ENCODE data around the gene AUNIP.

DNA sequence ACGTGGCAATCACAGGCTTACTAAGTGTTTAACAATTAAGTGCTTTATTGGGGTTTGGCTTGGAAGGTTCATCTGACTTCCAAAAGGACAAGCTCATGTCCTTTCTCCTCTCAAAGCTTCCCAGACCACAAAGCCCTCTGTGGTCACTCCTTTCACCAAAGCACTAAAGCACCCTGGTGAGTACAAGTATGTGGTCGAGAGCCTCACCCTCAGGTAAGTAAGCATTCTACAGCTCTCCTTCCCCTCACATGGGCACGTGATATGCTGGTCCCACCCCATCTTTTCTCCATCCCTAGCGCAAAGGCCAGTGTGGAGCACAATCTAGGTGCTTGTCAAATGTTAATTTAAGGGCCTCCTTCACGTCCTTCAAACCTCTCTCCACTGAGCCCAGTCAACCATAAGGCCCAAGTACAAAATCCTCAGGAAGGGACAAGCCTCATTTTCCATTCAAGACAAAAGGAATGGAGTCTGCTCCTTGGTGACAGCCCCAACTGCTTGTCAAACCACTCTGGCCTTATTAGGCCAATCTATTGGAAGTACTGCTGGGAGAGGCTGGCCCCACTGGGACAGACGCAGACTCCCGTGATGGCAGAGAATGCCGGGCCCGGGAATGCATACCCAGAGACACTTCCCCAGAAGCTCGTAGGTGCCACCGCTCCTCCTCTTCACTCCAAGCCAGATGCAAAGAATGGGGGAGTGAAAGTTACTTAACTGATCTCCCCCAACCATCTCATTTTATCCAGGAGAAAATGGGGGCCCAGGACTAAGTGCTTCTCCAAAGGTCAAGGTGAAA, 39.2 kb upstream of the AUNIP start:
- TF ChIP-seq POLR2AphosphoS5 (IDR thresholded peaks at IDR 0.05; ENCODE audit: low read depth, low read length) = 0 out of 2 replicates have a peak, but pooled peaks have one; percentile 13
- no peak for TF ChIP-seq YY1 (IDR thresholded peaks at IDR 0.05; ENCODE audit: low read depth)
- TF ChIP-seq, protein P1, sequence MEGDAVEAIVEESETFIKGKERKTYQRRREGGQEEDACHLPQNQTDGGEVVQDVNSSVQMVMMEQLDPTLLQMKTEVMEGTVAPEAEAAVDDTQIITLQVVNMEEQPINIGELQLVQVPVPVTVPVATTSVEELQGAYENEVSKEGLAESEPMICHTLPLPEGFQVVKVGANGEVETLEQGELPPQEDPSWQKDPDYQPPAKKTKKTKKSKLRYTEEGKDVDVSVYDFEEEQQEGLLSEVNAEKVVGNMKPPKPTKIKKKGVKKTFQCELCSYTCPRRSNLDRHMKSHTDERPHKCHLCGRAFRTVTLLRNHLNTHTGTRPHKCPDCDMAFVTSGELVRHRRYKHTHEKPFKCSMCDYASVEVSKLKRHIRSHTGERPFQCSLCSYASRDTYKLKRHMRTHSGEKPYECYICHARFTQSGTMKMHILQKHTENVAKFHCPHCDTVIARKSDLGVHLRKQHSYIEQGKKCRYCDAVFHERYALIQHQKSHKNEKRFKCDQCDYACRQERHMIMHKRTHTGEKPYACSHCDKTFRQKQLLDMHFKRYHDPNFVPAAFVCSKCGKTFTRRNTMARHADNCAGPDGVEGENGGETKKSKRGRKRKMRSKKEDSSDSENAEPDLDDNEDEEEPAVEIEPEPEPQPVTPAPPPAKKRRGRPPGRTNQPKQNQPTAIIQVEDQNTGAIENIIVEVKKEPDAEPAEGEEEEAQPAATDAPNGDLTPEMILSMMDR (IDR thresholded peaks at IDR 0.05) = no peak
- no peak for TF ChIP-seq GABPA (IDR thresholded peaks at IDR 0.05; ENCODE audit: low read depth)
- no peak for TF ChIP-seq RFX5 (IDR thresholded peaks at IDR 0.05; ENCODE audit: low read length)
- TF ChIP-seq, protein P2, sequence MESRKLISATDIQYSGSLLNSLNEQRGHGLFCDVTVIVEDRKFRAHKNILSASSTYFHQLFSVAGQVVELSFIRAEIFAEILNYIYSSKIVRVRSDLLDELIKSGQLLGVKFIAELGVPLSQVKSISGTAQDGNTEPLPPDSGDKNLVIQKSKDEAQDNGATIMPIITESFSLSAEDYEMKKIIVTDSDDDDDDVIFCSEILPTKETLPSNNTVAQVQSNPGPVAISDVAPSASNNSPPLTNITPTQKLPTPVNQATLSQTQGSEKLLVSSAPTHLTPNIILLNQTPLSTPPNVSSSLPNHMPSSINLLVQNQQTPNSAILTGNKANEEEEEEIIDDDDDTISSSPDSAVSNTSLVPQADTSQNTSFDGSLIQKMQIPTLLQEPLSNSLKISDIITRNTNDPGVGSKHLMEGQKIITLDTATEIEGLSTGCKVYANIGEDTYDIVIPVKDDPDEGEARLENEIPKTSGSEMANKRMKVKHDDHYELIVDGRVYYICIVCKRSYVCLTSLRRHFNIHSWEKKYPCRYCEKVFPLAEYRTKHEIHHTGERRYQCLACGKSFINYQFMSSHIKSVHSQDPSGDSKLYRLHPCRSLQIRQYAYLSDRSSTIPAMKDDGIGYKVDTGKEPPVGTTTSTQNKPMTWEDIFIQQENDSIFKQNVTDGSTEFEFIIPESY (IDR thresholded peaks at IDR 0.05; ENCODE audit: borderline replicate concordance, low read depth) = no peak
- TF ChIP-seq, protein P3, sequence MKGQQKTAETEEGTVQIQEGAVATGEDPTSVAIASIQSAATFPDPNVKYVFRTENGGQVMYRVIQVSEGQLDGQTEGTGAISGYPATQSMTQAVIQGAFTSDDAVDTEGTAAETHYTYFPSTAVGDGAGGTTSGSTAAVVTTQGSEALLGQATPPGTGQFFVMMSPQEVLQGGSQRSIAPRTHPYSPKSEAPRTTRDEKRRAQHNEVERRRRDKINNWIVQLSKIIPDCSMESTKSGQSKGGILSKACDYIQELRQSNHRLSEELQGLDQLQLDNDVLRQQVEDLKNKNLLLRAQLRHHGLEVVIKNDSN (IDR thresholded peaks at IDR 0.05; ENCODE audit: borderline replicate concordance, low read depth) = no peak
- no peak for TF ChIP-seq TAF1 (IDR thresholded peaks at IDR 0.05; ENCODE audit: borderline replicate concordance, low read depth, low read length)
